ENCODE data around the gene CAPN2.

CAPN2 gene

DNA sequence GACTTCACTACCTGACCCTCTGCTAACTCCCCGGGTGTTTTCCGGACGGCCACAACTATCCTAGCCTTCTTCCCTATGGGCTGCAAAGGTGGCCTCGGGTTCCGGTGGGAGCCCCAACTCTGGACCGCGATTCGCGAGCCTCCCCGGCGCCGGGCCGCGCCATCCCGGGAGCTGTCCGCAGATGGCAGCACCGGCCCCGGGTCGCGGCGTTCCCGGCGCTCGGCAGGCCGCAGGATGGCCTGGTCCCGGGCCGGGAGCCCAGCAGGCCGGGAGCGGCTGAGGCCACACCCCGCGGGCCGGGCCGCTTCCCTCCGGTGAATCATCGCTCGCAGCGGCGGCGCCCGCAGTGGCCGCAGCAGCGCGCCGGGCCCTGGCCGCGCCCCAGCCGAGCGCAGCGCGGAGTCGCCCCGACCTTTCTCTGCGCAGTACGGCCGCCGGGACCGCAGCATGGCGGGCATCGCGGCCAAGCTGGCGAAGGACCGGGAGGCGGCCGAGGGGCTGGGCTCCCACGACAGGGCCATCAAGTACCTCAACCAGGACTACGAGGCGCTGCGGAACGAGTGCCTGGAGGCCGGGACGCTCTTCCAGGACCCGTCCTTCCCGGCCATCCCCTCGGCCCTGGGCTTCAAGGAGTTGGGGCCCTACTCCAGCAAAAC lies at the start of gene CAPN2:
CAPN2 (plus strand) TSS at position 346 of the 656 bp plus-strand sequence; CDS start at position 448, 102 bp downstream.
- peak; percentile 60 for DNase-seq (ENCODE audit: low spot score)

DNA sequence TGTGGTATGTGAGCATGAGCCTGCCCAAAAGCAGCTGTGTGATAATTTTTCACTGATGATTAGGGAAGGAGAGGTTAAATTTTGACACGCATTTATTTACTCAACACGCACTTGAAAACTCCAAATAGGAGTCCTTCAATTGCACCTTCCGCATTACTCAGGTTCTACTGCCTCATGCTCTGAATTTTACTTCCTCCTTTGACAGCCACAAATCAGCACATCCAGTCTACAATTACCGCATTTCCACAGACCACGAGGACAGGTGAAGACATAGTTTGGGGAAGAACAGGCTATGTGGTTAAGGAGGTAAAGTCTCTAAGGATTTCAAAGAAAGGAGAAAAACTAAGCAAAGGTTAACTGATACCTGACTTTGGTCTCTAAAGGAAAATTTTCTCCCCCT lies 49.4 kb upstream of the CAPN2 start:
- DNase-seq (ENCODE audit: low spot score): no peak

DNA sequence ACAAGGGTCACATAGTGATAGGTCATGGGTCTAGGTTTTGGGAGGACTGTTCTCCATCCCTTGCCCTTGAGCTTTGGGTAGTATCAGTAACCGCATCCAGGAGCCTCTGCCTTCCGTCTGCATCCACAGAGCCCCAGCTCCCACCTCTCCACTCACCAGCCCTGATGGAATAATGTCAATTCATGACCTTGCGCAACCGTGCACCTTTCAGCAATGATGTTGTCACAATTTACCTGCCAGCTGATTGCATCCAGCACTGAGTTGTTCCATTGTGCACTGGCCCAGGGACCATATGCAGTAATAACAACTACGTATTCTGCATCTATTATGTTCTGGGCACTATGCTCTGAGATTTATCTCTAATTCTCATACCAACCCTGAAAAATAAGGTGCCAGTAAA lies 48.2 kb upstream of the CAPN2 start:
- DNase-seq (ENCODE audit: low spot score): no peak

DNA sequence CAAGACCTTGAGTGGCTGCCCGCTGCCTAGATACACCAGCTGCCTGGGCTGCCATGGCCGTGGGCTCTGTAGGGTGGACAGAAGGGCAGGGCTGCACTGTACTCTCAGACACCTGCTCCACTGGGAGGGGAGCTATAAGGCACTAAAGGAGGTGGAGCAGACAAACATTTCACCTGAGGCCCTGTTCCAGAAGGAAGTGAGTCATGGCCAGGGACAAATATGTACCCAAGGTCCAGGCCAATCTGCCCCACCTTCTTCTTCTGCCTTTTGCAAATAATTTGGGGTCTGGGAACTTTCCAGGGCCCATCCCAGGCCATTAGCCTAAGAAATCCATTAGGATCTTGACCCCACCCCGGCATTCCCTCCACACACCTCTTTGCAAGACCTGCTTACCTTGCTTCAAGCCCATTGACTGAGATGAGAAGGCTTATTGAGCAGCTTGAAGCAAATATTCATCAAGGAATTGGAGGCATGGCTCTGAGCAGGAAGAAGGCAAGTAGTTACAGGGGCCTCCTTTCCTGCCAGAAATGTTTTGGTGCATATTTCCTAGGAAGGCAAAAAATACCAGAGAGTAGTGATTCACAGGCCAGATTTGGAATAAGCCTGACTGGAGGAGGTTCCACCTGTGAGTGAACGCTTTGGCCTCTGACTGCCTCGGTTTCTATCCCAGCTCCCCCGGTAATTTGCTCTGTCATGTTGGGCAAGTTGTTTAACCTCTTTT lies 46.6 kb upstream of the CAPN2 start, which contains the start of gene CAPN8:
CAPN8 (minus strand) TSS at position 110 of the 721 bp plus-strand sequence; CDS start at position 55, 55 bp downstream.
- DNase-seq (ENCODE audit: low spot score): no peak

DNA sequence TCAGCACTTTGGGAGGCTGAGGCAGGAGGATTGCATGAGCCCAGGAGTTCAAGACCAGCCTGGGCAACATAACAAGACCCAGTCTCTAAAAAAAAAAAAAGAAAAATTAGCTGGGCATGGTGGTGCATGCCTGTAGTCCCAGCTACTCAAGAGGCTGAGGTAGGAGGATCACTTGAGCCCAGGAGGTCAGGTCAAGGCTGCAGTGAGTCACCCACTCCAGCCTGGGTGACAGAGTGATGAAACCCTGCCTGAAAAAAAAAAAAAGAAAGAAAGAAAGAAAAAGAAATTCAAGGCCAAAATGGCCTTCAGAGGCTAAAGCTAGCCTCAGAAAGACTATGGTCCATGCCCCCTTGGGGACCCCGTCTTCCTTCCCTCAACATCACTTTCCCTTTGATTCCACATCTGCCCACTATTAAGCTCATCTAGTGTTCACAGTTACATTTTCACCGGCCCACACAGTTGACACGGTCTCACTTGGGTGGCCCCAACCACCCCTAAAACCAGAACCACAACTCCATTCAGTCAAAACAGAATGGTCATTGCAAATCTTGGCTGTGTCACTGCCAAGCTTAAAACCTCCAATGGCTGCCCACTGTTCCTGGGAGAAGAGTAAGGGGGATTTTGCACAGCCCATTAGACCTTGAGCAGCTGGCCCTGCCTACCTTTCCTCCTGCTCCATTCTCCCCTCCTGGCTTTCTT lies 44.7 kb upstream of the CAPN2 start:
- no peak for DNase-seq (ENCODE audit: low spot score)

DNA sequence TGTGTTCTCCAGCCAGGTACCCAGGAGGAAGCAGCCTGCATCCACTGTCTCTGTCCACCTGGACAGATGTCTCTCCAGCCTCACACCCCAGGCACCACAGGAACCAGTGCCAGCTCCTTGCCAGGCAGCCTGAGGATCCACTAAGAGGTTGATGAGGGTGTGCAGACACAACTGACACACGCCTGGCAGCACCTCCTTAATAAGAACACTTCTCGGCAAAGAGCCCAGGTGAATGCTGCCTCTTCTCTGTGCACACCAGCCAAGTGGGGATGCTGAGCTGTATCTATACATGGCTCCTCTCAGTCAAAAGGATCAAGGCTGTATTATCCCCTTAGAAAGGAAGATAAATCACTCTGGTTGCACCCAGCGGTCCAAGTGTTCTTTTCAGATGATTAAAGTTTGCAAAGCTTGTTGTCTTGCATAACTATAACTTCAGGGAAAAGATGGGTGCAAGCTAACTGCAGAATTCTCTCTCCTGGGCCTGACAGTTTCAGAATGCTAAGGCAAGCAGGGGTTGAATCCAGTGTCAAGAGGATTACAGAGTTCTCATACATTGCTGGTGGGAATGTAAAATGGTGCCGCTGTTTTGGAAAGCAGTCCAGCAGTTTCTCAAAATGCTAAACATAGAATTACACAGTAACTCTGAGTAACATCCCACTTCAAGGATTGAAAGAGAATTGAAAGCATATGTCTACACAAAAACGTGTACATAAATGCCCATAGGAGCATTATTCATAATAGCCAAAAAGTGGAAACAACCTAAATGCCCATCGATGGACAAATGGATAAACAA lies 43.1 kb upstream of the CAPN2 start:
- no peak for DNase-seq (ENCODE audit: low spot score)

DNA sequence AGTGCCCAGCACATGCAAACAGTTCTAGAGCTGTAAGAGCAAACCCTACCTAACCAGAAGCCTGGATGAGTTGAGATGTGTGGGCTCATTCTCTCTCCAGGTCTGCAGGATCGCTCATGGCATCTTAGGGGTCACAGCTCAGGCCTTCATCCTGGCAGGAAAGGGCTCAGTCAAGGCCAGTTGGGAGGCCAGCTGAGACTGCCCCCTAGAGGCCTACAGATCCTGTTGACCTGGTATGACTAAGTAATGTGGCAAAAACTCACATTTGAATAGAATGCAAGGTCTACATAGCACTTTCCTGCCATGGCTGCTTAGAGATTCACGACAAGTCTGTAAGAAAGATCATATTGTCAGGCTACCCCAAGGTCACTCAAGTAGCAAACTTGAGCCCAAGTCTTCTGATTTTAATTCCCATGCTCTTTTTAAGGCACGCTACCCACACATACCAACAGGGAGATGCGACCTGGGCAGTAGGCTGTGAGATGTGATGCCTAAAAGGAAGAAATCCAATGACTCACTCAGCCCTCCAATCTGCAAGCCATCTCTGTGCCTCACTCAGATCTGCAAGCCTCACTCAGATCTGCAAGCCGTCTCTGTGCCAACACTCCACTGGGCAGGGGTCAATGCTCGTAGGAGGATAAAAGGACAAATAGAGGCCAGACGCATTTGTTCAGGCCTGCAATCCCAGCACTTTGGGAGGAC lies 41.7 kb upstream of the CAPN2 start:
- DNase-seq (ENCODE audit: low spot score): peak; percentile 24

DNA sequence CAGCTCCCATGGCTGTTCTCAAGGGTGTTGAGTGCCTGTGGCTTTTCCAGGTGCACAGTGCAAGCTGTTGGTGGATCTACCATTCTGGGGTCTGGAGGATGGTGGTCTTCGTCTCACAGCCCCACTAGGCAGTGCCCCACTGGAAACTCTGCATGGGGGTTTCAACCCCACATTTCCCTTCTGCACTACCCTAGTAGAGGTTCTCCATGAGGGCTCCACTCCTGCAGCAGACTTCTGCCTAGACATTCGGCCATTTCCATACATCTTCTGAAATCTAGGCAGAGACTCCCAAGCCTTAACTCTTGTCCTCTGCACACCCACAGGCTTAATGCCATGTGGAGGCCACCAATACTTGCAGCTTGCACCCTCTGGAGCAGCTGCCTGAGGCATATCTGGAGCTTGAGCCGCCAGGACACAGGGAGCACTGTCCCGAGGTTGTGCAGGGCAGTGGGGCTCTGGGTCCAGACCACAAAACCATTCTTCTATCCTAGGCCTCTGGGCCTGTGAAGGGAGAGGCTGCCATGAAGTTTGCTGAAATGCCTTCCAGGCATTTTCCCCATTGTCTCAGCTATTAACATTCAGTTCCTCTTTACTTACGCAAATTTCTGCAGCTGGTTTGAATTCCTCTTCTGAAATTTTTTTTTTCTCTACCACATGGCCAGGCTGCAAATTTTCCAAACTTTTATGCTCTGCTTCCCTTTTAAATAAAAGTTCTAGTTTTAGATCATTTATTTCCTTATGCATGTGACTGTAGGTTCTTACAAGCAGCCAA lies 38.0 kb upstream of the CAPN2 start:
- no peak for DNase-seq (ENCODE audit: low spot score)

DNA sequence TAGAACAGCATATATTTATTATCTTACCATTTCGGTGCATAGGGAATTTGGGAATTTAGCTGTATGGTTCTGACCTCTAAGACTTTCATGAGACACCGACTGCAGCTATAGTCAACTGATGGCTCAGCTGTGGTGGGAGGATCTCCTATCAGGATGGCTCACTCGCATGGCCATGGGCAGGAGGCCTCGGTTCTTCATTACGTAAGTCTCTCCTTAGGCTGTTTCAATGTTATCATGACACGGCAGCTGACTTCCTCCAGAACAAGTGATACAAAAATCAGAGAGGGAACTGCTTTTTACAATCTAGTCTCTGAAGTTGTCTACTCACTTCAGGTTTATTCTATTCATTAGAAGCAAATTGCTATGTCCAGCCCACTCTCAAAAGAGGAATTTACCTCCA lies 33.5 kb upstream of the CAPN2 start:
- no peak for DNase-seq (ENCODE audit: low spot score)

DNA sequence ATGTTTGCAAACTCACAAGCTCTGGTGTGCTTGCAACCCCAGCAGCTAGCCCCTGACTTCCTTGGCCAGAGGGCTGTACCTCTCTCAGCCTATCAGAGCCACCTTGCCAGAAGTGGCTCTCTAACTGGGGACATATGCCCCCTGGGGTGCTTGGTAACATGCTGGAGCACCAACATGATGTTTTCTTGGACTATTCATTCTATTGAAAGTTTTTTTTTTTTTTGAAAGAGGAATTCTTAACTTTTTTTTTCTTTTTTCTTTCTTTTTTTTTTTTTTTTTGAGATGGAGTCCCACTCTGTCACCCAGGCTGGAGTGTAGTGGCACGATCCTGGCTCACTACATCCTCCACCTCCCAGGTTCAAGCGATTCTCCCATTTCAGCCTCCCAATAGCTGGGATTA lies 32.2 kb upstream of the CAPN2 start:
- no peak for DNase-seq (ENCODE audit: low spot score)

DNA sequence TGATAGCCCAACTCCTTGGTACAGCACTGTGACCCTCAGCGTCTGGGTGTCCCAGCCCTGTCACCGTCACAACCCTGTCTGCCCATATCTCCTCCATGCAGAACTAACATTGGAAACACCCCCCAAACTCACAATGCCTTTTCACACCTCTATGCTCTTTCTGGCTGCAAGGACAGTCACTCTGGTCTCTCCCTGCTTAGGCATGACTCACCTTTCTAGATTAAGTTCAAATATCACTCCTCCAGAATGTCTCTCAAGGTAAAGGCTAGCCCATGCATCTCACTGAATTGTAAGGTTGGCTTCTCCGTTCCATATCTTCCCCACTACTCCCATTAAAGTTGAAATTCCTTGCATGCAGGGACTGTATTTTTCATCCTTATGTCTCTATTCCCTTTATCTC lies 29.8 kb upstream of the CAPN2 start:
- no peak for DNase-seq (ENCODE audit: low spot score)

DNA sequence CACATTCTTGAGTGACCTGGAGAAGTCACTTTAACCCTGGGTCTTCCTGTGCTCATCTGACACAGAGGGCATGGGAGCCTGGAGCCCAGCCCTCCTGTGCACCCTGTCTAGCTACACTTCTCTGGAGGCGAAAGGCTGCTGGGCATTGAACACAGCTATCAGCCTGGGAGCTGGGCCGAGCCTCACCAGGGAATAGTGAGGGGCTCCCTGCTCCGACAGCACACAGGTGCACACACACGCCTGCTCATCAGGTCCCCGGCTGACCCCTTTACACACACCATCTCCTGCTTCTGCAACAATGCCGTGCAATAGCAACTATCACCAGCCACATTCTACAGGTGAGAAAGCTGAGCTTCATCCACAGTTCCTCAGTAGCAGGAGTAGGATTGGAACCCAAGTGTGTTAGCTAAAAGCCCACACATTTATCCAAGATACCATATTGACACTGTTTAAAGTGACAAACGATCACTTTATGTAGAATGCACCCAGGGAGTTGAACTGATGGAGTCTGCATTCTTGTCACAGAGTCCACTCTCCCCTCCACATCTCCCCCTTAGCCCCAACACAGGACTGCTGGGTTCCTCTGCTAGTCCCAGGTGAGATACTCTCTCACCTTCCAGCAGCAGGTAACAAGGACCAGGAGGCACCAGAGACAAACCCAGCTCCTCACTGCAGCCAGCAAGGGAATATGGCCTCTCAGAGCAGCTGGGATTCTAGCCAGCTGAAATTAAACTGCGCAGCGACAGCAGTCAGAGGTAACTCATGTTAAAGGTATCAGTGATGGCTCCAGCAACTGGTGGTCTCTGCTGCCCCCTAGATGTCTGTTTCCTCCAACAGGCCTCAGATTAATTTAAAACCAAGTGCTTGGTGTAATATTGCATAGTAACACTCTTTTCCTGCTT lies 28.5 kb upstream of the CAPN2 start:
- peak; percentile 36 for DNase-seq (ENCODE audit: low spot score)

DNA sequence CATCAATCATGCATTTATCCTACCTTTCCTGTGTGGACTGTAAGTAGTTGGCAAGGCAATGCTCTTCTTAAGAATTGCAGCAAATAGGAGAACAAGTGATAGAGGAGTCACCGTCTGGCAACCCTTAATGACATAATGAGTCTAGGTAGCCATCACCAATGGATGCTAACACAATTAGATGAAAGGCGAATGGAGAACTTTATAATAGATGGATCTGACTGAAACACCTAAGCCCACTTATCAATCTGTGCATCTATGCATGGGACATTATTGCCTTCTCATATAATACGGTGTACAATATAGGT lies 27.9 kb upstream of the CAPN2 start:
- DNase-seq (ENCODE audit: low spot score): no peak

DNA sequence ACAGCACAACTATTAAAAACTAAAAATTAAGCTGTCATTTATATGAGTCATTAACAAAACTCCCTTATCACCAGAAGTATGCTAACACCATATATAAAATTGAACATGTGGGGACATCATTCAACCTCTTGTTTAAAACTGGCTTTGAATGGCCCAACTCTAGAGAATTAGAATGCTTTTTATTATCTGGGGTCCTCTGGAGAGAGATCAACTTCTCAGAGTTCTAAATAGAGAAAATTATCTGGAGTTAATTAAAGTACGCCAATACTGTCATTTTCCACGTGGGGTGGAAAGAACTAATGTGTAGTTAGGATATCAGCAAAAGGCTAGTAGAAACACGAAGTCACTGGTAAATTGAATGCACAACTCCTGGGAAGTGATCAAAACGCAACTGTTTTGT lies 21.2 kb upstream of the CAPN2 start:
- DNase-seq (ENCODE audit: low spot score): no peak

DNA sequence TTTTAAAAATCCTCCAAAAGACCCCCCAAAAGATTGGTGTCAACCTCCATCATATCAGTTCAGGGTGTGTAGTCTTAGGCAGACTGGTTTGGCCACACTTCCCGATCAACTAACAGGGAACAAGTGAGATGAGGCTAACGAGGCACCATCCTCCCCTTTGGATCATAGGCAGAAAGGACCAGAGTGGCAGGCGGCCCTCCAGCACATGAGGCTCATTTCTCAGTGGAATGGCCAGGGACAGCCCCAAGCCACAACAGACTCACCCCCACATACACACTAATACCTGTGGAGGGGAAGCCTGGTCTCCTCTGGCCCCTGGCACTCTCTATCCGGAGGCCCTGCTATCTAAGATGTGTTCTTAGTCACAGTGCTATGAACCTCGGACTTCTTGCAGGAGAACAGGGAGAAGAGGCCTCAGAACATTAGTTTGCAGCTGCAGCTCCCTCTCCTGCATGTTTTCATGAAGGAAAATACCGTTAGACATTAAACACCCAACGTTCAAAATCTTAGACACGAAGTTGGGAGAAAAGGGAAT lies 17.3 kb upstream of the CAPN2 start:
- DNase-seq (ENCODE audit: low spot score): no peak

DNA sequence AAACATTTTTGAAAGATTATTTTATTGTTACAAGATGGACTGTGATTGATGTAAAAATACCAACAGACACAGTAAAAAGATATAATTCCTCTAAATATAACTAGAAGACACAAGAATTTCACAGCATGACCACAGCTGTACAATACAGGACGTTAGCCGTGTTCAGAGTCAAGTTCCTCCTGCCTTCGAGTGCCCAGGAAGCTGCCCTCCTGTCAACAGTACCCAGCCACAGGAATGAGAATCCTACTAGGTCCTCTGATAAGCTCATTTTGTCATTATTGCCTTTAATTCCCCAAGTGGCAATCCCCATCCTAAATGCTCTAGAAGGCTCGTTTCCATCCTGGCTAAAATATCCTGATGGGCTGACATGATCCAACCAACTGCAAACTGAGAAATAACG lies 16.4 kb upstream of the CAPN2 start:
- no peak for DNase-seq (ENCODE audit: low spot score)

DNA sequence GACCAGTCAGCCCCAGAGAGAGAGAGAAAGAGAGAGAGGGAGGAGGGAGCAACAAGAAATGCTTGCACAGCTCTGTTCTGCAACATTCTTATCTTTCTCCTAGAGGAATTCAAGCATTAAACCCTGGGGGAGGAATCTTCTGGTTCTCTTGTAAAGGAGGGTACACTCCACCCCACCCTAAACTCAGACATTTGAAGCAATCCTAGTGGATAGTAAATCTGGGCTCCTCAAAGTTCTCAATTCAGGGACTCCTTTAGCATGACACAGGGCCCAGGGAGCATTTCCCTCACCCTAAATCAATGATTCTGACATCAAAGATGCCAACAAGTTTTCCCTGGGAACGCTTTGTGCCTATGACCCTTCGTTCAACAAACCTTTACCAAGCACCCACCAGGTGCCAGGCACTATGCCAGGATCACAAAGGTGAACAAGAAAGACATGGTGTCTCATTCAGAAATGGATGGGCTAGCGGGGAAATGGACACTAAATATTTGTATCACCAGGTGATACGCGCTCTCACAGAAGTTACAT lies 11.9 kb upstream of the CAPN2 start:
- DNase-seq (ENCODE audit: low spot score): no peak

DNA sequence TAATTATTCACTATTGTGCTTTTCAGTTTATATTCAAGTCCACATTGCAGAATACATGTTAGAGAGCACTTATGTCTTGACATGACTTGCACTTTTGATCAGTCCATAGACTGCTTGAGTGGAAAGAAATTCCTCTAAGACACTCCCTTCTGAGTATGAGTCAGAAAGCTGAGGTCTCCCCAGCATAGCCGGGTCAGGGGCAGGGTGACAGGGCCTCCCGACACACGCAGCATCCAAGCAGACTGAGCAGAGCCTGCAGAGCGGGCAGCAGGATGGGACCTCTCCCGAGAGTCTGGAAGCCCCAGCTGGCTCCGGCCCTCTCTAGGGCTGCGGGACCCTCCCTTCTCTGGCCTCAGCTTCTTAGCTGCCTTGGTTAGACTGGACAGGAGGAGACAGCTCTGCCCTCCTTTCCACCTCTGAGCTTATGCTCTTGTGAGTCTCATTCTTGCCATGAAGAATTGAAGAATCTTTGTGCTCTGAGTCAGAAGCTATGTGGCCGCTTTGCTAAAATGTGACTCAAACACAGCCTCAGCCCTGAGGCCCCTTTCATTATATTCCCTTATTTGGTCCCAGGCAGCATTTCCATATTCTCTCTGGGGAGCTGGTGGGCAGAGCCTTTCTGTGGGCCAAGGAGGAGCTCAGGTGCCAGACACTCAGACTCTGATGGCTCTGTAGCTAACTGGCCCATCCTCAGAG lies 11.2 kb upstream of the CAPN2 start:
- no peak for DNase-seq (ENCODE audit: low spot score)

All from activated CD4-positive, alpha-beta T cell treated with anti-CD3 and anti-CD28 coated beads, Interleukin-2, Interleukin-4, amounts not matched to agents 100 ng/mL and 50 ng/mL, durations not matched to agents 16 hours and 8 hours (primary cell).